SK-N-SH (cell line): ENCODE data around the gene CLIC4. TPM values are rescaled to one million over a fixed set of nuclear protein-coding genes. Genes with fewer than 3 reads are reported as not detected.

ENCODE experiments used
- CTCF ChIA-PET: fragments of 300-600, 350-600 bp; formaldehyde crosslinking; extraction: SDS; loops from one replicate; lab custom pipeline; 2021; lab: Yijun Ruan, JAX
- POLR2A ChIA-PET: fragments of 350-600 bp; sonication (Branson Sonifier 250); formaldehyde crosslinking; extraction: SDS; loops from one replicate; lab custom pipeline; 2020; ENCODE audit warnings: antibody characterized with exemption, inconsistent platforms; lab: Yijun Ruan, JAX
- DNase-seq: peaks from one replicate; pipeline ENCODE4 v3.0.0; 2012
- H2AFZ ChIP-seq: fragments of 200-600 bp; sonication (generic); 2 replicates; pipeline ENCODE4 v1.8.1; 2016; ENCODE audit warnings: antibody characterized with exemption, mild to moderate bottlenecking, low read depth
- H3F3A ChIP-seq: fragments of 200-600 bp; sonication (generic); replicated peaks from 2 replicates; pipeline ENCODE3; 2016; ENCODE audit warnings: antibody characterized with exemption, mild to moderate bottlenecking; ENCODE audit not compliant: insufficient read depth
- H3K27ac ChIP-seq, 2 experiments: fragments of 200-500 bp in 1 of 2; fragments of 200-600 bp in 1 of 2; sonication (Bioruptor generic) in 1 of 2; sonication (generic), shearing (Covaris generic) in 1 of 2; 2 replicates each; pipeline versions ENCODE4 v1.5.1 to v1.6.1; 2014 to 2016; ENCODE audit warnings: low read depth in 2 of 2, inconsistent platforms in 1 of 2, low read length in 1 of 2, mild to moderate bottlenecking in 1 of 2, mixed read lengths in 1 of 2
- H3K27me3 ChIP-seq: fragments of 200-600 bp; sonication (generic), shearing (Covaris generic); 2 replicates; pipeline ENCODE4 v1.6.1; 2016; ENCODE audit warnings: mixed run types; ENCODE audit not compliant: insufficient read depth
- H3K36me3 ChIP-seq, 2 experiments: fragments of 200-500 bp in 1 of 2; fragments of 200-600 bp in 1 of 2; sonication (Bioruptor generic) in 1 of 2; sonication (generic) in 1 of 2; replicated peaks in 1 of 2; 2 replicates each; pipeline versions ENCODE3 to v1.5.1; 2014 to 2016; ENCODE audit warnings: low read length in 1 of 2, mild to moderate bottlenecking in 1 of 2; ENCODE audit not compliant: insufficient read depth in 2 of 2, control insufficient read depth in 1 of 2
- H3K4me1 ChIP-seq, 2 experiments: fragments of 200-500 bp in 1 of 2; fragments of 200-600 bp in 1 of 2; sonication (Bioruptor generic) in 1 of 2; sonication (generic), shearing (Covaris generic) in 1 of 2; 2 replicates each; pipeline versions ENCODE4 v1.5.1 to v1.6.1; 2014 to 2016; ENCODE audit warnings: low read depth in 1 of 2, low read length in 1 of 2, mixed run types in 1 of 2; ENCODE audit not compliant: insufficient read depth in 2 of 2, control insufficient read depth in 1 of 2
- H3K4me2 ChIP-seq: fragments of 200-600 bp; sonication (generic), shearing (Covaris generic); 2 replicates; pipeline ENCODE4 v1.6.1; 2017; ENCODE audit warnings: mixed run types
- H3K4me3 ChIP-seq, 2 experiments: fragments of 200-500 bp in 1 of 2; fragments of 200-600 bp in 1 of 2; sonication (Bioruptor generic) in 1 of 2; sonication (generic), shearing (Covaris generic) in 1 of 2; 2 replicates each; pipeline versions ENCODE4 v1.5.1 to v1.8.1; 2014 to 2016; ENCODE audit warnings: low read depth in 2 of 2, inconsistent platforms in 1 of 2, low read length in 1 of 2, mild to moderate bottlenecking in 1 of 2, mixed read lengths in 1 of 2, moderate library complexity in 1 of 2
- H3K79me2 ChIP-seq: fragments of 200-600 bp; sonication (generic); 2 replicates; pipeline ENCODE4 v1.8.1; 2017; ENCODE audit warnings: mild to moderate bottlenecking; ENCODE audit not compliant: insufficient read depth
- H3K9ac ChIP-seq: fragments of 200-600 bp; sonication (generic); 2 replicates; pipeline ENCODE4 v1.6.1; 2017; ENCODE audit warnings: mixed run types
- H3K9me2 ChIP-seq: fragments of 200-600 bp; sonication (generic); 2 replicates; pipeline ENCODE4 v1.6.1; 2017; ENCODE audit warnings: mixed run types
- H3K9me3 ChIP-seq: fragments of 200-600 bp; sonication (generic); 2 replicates; pipeline ENCODE4 v1.6.1; 2017; ENCODE audit warnings: mixed run types, mild to moderate bottlenecking, moderate library complexity
- H4K20me1 ChIP-seq: fragments of 200-600 bp; sonication (generic); 2 replicates; pipeline ENCODE4 v1.6.1; 2017; ENCODE audit warnings: mild to moderate bottlenecking, mixed run types; ENCODE audit not compliant: insufficient read depth
- CTCF ChIP-seq: fragments of 200-600 bp; sonication (generic); IDR thresholded peaks from 2 replicates; pipeline ENCODE4 v1.6.1; 2017; ENCODE audit warnings: antibody characterized with exemption, mild to moderate bottlenecking, moderate library complexity
- FOSL2 ChIP-seq: IDR thresholded peaks from 2 replicates; pipeline ENCODE4 v1.4.0; 2012; ENCODE audit warnings: low read depth, mild to moderate bottlenecking, moderate library complexity, borderline replicate concordance
- FOXM1 ChIP-seq: IDR thresholded peaks from 2 replicates; pipeline ENCODE4 v1.4.0; 2012; ENCODE audit warnings: low read depth, mild to moderate bottlenecking
- GABPA ChIP-seq: IDR thresholded peaks from 2 replicates; pipeline ENCODE4 v1.4.0; 2012; ENCODE audit warnings: low read depth, mild to moderate bottlenecking
- GATA2 ChIP-seq: sonication (generic); formaldehyde crosslinking; IDR thresholded peaks from 2 replicates; pipeline ENCODE4 v1.5.0; 2020; ENCODE audit warnings: mild to moderate bottlenecking, missing genetic modification reagents
- JUND ChIP-seq: IDR thresholded peaks from 2 replicates; pipeline ENCODE4 v1.4.0; 2012
- MAX ChIP-seq: IDR thresholded peaks from 2 replicates; pipeline ENCODE4 v1.4.0; 2012; ENCODE audit warnings: low read depth
- MEF2A ChIP-seq: IDR thresholded peaks from 2 replicates; pipeline ENCODE4 v1.4.0; 2012; ENCODE audit warnings: low read depth, borderline replicate concordance
- MXI1 ChIP-seq: IDR thresholded peaks from 2 replicates; pipeline ENCODE4 v1.6.1; 2012; ENCODE audit warnings: mild to moderate bottlenecking, low read depth, low read length, improper control_type of control experiment
- NRF1 ChIP-seq: IDR thresholded peaks from 2 replicates; pipeline ENCODE4 v1.6.1; 2012; ENCODE audit warnings: low read depth, mild to moderate bottlenecking, low read length
- PBX3 ChIP-seq: IDR thresholded peaks from 2 replicates; pipeline ENCODE4; 2012
- POLR2AphosphoS5 ChIP-seq: IDR thresholded peaks from 2 replicates; pipeline ENCODE4 v1.6.1; 2012; ENCODE audit warnings: low read depth, low read length
- RFX5 ChIP-seq: IDR thresholded peaks from 2 replicates; pipeline ENCODE4 v1.6.1; 2012; ENCODE audit warnings: mild to moderate bottlenecking, improper control_type of control experiment, low read length
- SIN3A ChIP-seq: IDR thresholded peaks from 2 replicates; pipeline ENCODE4 v1.6.1; 2012; ENCODE audit warnings: low read depth, mild to moderate bottlenecking, low read length, moderate library complexity, borderline replicate concordance
- SMC3 ChIP-seq: IDR thresholded peaks from 2 replicates; pipeline ENCODE4 v1.6.1; 2012; ENCODE audit warnings: low read depth, low read length, improper control_type of control experiment
- TCF12 ChIP-seq: IDR thresholded peaks from 2 replicates; pipeline ENCODE4 v1.4.0; 2012
- TEAD4 ChIP-seq: IDR thresholded peaks from 2 replicates; pipeline ENCODE4 v1.4.0; 2012; ENCODE audit warnings: mild to moderate bottlenecking, borderline replicate concordance; ENCODE audit not compliant: insufficient read depth
- USF1 ChIP-seq: IDR thresholded peaks from 2 replicates; pipeline ENCODE4 v1.4.0; 2012; ENCODE audit warnings: low read depth, borderline replicate concordance
- USF2 ChIP-seq: fragments of 150-350 bp; IDR thresholded peaks from 2 replicates; pipeline ENCODE4 v1.6.1; 2017; ENCODE audit warnings: antibody characterized with exemption, low read length, low read depth, borderline replicate concordance
- YY1 ChIP-seq: IDR thresholded peaks from 2 replicates; pipeline ENCODE4 v1.4.0; 2012; ENCODE audit warnings: low read depth, mild to moderate bottlenecking
- WGBS: methylation state at CpG from one replicate; pipeline ENCODE4 v1.1.6; 2017; ENCODE audit warnings: low lambda C conversion rate; 5-methylcytosine and 5-hydroxymethylcytosine counted together
- polyA plus RNA-seq, 3 experiments: library from polyadenylated mRNA; depleted of rRNA; stranded (reverse); fragments of >200 nt; gene quantifications; 2 replicates each; pipeline ENCODE4 v1.2.3, GENCODE V29; 2012

CLIC4 gene
- polyA plus RNA-seq, 1 of the 3 experiments (the other 2 are of a cell fraction), result 66.4 TPM

GRCh38 chr1:24764848-24765247, 19.6 kb downstream of the CLIC4 start:
- H3K4me2 ChIP-seq, result peak overlapping the region; percentile 56; the same call in 1 of the 2 replicates
- TF ChIP-seq GABPA (no peak), TEAD4 (no peak), RFX5 (no peak), NRF1 (no peak), MAX (no peak), SIN3A (no peak), TCF12 (no peak), POLR2AphosphoS5 (no peak), MXI1 (no peak), MEF2A (no peak), PBX3 (no peak), FOXM1 (no peak), YY1 (no peak)
- CTCF ChIA-PET, result no interaction called here
- no peaks in the 10 kb centered on the region for H3K27me3 ChIP-seq
- H3K27ac ChIP-seq, result peak overlapping the region; percentile 43 to 64
- no peaks in the 10 kb centered on the region for H3K36me3 ChIP-seq
- H4K20me1 ChIP-seq, result peaks cover 52% of the 10 kb centered on the region
- H3K4me3 ChIP-seq, result no peak overlapping the region
- POLR2A ChIA-PET, result no interaction called here
- H3F3A ChIP-seq, result peaks cover 31% of the 10 kb centered on the region
- DNase-seq, result no peak
- H3K9ac ChIP-seq, result no peak overlapping the region; the same call in 1 of the 2 replicates
- H3K4me1 ChIP-seq, result peaks cover 2 to 25% of the 10 kb centered on the region in 2 experiments; a peak in 3 of 4 replicates
- H3K9me3 ChIP-seq, result no peaks in the 10 kb centered on the region
- no peak overlapping the region; the same call in 1 of the 2 replicates for H2AFZ ChIP-seq
- H3K9me2 ChIP-seq, result no peaks in the 10 kb centered on the region
- peaks cover 100% of the 10 kb centered on the region for H3K79me2 ChIP-seq
- WGBS, result 94% methylated on average over 1 of the region's 1 CpG

GRCh38 chr1:24765308-24765988, 20.2 kb downstream of the CLIC4 start:
- H3K36me3 ChIP-seq, result no peaks in the 10 kb centered on the region
- H3K4me1 ChIP-seq, result peaks cover 3 to 29% of the 10 kb centered on the region in 2 experiments
- H3K27ac ChIP-seq, result peak overlapping the region; percentile 43 to 64
- H3K9me2 ChIP-seq, result no peaks in the 10 kb centered on the region
- 61% methylated on average over 8 of the region's 8 CpGs for WGBS
- DNase-seq, result peak; percentile 36
- peaks cover 37% of the 10 kb centered on the region for H3F3A ChIP-seq
- H3K9me3 ChIP-seq, result no peaks in the 10 kb centered on the region
- no peaks in the 10 kb centered on the region for H3K27me3 ChIP-seq
- no peak overlapping the region; the same call in 1 of the 2 replicates for H3K9ac ChIP-seq
- CTCF ChIA-PET, result no interaction called here
- no peak for TF ChIP-seq USF1
- peak; percentile 28; the same call in 1 of the 2 replicates for TF ChIP-seq GATA2 (CRISPR knock-in tag)
- no peak for TF ChIP-seq POLR2AphosphoS5
- no peak for TF ChIP-seq USF2
- no peak for TF ChIP-seq MXI1
- TF ChIP-seq MAX, result peak; percentile 41; the same call in 1 of the 2 replicates
- TF ChIP-seq CTCF, result no peak
- TF ChIP-seq FOSL2, result peak; percentile 46; the same call in 1 of the 2 replicates
- 0 out of 2 replicates have a peak, but pooled peaks have one; percentile 21 for TF ChIP-seq YY1
- peak; percentile 60 for TF ChIP-seq JUND
- peak; percentile 49 for TF ChIP-seq TCF12
- TF ChIP-seq SMC3, result no peak
- H3K4me2 ChIP-seq, result peak overlapping the region; percentile 56; the same call in 1 of the 2 replicates
- H4K20me1 ChIP-seq, result peaks cover 46% of the 10 kb centered on the region
- H3K4me3 ChIP-seq, result no peak overlapping the region
- peaks cover 99% of the 10 kb centered on the region for H3K79me2 ChIP-seq
- no peak overlapping the region; the same call in 1 of the 2 replicates for H2AFZ ChIP-seq
- POLR2A ChIA-PET, result no interaction called here
